AG08396 (cell line): ENCODE measurements around the gene ACP2.
"Not testable (repeated sequence)": the region's sequence is repeated elsewhere in the genome, so short reads cannot be mapped to it uniquely, and the experiment has no call there.

ENCODE experiments used
- DNase-seq: peaks from one replicate; pipeline ENCODE4 v3.0.0; 2012; ENCODE audit warnings: low spot score, mixed read lengths

The ACP2 gene

DNA sequence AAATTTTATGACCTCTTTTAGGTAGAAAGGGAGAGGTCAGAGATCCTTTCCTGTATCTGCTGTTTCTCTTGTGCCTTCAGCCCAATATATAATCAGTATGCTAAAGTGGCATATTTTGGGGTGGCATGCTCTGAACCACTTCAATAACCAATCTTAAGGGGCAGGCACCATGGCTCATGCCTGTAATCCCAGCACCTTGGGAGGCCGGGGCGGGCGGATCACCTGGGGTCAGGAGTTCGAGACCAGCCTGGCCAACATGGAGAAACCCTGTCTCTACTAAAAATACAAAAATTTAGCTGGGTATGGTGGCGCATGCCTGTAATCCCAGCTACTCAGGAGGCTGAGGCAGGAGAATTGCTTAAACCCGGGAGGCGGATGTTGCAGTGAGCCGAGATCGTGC lies 50.5 kb downstream of the ACP2 start:
- DNase-seq, result not testable (repeated sequence)

GRCh38 chr11:47192111-47192510 lies 56.5 kb downstream of the ACP2 start:
- no peak for DNase-seq

- DNase-seq, result not testable (repeated sequence)
Observed at GRCh38 chr11:47191137-47191536, 57.5 kb downstream of the ACP2 start.
